Stimulated activated CD4-positive, alpha-beta T cell treated with anti-CD3 and anti-CD28 coated beads, Interleukin-1b, Interleukin-23, amount 100 ng/mL, for 48 hours (primary cell): ENCODE measurements around the gene RLN3.

Experiments
- DNase-seq: peaks from one replicate; pipeline ENCODE4 v3.0.0-alpha.2; 2020

The RLN3 gene

DNA sequence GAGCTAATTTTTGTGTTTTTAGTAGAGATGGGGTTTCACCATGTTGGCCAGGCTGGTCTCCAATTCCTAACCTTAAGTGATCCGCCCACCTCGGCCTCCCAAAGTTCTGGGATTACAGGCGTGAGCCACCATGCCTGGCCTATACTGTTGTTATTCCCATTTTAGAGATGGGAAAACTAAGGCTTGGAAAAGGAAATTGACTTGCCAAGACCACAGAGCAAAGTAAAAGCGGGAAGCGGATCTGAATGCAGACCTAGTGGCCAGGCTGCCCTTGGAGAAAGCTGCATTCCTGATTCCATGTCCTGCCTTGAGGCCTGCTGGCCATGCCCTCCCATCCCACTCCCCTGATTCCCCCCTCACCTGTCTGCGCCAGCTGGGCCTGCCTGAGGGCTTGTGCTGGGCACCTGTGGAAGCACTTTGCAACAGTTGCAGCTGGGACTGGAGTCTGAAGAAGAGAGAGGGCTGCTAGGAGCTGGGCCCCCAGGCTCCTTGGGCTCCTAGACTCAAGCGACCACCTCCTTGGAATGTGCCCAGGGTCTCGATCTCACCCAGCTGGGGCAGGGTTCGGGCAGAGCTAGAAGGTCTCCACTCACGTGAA lies 28.2 kb downstream of the RLN3 start:
- DNase-seq: no peak

DNA sequence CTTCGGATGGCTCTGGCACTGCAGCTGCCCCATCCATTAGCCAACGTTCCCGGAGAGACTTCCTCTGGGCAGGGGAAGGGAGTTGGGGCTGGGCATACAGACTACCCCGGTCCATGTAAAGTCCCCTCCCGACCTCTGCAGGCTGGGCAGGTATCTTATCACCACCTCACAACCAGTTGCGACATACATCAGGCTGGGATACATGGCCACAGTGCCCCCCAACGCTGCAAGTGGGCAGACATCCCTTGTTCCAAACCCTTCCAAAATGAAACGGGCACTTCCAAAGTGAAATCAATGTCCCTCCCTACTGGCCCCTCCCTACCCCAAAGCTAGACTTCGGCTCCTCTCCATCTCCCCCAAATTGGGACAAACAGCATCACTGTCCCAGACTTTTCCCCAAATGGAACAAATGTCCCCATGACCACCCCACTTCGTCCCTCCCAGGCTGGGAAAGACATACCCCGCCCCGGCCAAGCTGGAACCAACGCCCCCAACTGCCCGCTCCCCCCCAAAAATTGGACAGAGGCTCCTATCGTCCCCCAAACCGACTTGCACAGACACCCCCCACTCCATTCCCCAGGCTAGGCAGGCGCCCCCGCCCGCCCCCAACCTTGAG lies 28.9 kb downstream of the RLN3 start:
- no peak for DNase-seq

DNA sequence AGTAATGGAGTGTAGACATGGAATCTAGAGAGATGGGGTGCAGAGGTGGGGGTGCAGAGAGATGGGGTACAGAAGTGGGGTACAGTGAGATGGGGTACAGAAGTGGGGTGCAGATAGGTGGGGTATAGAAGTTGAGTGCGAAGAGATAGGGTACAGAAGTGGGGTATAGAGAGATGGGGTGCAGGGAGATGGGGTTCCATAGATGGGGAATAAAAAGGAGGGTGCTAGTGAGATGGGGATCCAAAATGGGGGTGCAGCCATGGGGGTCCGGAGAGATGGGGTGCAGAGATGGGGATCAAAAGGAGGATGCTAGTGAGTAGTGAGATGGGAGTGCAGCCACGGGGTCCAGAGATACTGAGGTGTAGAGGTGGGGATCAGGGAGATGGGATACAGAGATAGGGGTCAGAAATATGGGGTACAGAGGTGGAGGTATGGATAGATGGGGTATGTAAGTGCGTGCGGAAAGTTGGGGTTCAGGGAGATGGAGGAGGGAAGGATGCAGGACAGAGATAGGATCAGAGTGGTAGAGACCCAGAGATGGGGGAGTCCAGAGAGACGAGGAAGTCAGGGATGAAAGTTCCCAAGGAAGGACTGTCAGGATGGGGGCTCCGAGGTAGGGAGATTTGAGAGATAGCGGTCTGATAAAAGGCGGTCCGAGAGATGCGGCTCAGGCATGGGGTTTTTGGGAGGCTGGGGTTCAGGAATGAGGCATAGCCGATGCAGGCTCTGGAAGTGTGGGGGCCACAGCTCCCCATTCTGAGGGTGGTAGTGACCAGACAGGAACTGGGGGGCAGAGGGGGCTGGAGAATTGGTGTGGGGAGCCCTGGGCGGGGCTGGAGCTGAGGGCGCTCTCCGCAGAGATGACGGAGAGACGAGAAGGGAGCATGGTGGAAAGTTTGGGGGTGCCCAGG lies 30.5 kb downstream of the RLN3 start:
- no peak for DNase-seq

DNA sequence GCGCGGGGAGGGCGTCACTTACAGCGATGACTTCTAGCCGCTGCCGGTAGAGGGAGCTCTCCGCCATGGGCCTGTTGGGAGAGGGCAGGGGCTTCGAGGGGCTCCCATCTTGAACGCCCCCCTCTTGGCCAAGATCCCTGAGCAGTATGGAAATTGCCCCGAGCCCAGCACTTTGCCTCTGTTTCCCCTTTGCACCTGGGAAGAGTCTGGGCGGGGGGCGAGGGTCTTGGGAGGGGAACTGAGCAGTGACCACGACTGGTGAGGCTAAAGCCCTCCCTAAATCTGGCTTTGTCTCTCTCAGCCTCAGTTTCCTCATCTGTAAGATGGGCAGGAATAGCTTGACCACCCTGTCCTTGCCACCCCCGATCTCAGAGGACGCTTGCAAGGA lies 31.1 kb downstream of the RLN3 start:
- peak; percentile 48 for DNase-seq

DNA sequence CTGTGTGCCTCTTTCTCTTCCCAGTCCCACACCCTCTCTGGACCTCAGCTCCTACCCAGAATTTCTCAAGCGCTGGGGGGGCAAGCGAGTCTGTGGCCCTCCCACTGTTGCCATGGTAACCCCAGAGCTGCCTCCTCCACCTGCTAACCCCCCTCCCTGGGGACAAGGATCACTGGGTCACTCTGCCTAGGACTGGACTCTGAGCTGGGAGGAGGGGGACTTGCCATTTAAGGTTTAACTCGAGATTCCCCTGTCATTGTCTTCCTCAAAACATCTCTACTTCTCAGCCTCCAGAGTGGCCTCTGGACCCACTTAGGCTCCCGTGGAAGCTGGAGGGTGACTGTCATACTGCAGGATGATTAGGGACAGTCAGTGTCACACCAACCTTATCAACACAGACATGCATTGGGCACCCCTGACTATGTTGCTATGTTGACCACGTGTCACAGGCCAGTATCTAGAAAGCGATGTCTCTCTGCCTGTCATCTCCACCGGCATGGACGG lies 31.8 kb downstream of the RLN3 start:
- DNase-seq: no peak

- no peak for DNase-seq
These were observed 33.3 kb downstream of the RLN3 start for GRCh38 chr19:14061081-14061749.

- DNase-seq: no peak
These were observed 34.0 kb downstream of the RLN3 start, which contains the start of gene PALM3 for GRCh38 chr19:14061751-14062557. Gene PALM3 (minus strand): TSS chr19:14062076. CDS start chr19:14061980, 96 bp downstream.

GRCh38 chr19:14062558-14062855 lies 34.6 kb downstream of the RLN3 start:
- DNase-seq: no peak

DNA sequence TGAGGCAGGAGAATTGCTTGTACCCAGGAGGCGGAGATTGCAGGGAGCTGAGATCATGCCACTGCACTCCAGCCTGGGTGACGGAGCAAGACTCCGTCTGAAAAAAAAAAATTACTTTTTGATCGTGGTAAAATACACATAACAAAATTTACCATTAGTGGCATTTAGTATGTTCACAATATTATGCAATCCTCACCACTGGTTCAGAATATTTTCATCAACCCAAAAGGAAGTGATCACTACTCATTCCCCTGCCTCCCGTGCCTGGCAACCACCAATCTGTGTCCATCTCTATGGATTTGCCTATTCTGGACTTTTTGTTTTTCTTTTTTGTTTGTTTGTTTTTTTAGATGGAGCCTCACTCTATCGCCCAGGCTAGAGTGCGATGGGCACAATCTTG lies 35.2 kb downstream of the RLN3 start:
- DNase-seq: no peak

DNA sequence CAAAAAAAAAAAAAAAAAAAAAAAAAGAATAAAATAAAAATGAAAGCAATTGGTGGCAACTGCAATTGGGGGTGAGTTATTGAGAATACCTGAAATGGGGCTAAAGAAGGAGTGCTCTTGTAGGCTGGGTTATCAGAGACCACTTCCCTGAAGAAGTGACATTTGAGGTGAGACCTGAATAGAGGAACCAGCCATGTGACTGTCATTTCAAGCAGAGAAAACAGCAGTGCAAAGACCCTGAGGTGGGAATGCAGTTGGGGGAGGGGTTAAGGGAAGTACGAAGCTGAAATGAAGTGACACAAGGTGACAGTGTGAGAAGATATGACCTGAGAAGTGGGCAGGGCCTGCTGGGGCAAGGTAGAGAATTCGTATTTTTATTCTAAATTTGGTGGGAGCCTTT lies 38.2 kb downstream of the RLN3 start:
- DNase-seq: no peak

DNA sequence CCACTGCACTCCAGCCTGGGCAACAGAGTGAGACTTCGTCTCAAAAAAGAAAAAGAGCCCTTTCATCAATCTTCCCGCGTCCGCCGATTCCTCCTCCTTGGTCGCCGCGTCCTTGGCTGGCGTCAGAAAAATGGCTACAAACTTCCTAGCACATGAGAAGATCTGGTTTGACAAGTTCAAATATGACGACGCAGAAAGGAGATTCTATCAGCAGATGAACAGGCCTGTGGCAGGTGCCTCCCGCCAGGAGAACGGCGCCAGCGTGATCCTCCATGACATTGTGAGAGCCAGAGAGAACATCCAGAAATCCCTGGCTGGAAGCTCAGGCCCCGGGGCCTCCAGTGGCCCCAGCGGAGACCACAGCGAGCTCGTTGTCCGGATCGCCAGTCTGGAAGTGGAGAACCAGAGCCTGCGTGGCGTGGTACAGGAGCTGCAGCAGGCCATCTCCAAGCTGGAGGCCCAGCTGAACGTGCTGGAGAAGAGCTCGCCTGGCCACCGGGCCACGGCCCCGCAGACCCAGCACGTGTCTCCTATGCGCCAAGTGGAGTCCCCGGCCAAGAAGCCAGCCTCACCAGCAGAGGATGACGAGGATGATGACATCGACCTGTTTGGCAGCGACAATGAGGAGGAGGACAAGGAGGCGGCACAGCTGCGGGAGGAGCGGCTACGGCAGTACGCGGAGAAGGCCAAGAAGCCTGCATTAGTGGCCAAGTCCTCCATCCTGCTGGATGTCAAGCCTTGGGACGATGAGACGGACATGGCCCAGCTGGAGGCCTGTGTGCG lies 42.5 kb downstream of the RLN3 start:
- no peak for DNase-seq

- peak; percentile 33 for DNase-seq
These were observed 44.8 kb downstream of the RLN3 start, which contains the start of gene MISP3 for GRCh38 chr19:14072535-14073260. Gene MISP3 (plus strand): TSS chr19:14072786. CDS start chr19:14073310, 524 bp downstream.

DNA sequence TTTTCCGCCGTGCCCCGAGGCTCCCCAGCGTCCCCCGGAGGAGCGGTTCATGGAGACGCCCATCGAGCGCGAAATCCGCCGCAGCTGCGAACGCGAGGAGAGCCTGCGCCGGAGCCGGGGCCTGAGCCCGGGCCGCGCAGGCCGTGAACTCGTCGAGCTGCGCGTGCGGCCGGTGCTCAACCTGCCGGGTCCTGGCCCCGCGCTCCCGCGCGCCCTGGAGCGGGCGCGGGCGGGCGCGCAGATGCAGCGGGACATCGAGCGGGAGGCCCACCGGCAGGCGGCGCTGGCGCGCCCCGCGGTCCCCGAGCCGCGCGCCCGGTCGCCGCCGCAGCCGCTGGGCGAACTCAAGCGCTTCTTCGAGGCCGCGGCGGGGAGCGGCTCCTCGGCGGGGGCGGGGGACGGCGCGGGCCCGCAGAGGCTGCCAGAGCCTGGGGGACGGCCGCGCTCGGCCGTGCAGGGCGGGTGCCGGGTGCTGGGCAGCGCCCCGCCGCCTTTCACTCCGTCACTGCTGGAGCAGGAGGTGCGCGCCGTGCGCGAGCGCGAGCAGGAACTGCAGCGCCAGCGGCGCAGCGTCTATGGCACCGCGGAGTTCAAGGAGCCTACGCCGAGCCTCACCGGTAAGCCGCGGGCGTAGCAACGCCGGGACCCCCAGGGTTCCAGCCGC lies 45.4 kb downstream of the RLN3 start:
- peak; percentile 77 for DNase-seq

DNA sequence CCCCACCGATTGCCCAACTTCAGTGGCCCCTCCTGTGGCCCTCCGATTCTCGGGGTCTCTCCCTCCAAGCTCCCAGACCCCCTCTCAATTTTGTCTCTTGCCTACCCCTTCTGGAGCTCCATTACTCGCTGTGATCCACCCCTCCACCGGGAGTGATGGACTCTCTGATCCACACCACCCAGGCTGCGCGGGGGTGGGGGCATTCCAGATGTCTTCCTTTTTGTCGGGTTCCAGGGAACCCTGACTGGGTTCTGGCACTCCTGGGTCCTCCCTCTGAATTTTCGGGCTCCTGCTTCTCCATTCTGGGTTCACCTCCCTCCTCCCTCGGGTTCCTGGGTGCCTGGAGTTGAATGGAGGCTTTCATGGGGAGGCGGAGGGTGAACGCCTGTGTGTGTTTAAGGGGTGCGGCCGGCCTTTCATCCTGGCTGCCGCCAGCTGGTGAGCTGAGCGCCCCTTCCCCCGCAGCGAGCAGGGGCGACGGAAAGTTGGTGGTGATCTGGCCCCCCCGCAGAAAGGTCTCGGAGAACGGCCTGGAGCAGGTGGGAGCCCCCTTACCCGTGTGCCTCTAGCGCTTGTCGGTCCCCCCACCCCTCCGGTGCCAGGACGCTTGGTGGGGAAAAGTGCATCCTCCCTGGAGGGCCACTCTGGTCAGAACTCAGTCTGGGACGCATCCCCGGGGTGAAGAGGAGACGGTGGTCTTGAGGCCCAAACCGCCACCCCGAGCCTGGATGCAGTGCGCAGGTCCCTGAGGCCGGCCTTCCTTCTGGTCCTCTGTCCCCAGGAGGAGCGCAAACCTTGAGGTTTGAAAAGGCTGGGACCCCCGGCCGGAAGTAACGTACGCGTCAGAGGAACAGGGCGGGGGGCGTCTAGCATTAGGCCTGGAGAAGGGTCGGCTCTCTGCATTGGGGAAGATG lies 46.2 kb downstream of the RLN3 start:
- DNase-seq: no peak

DNA sequence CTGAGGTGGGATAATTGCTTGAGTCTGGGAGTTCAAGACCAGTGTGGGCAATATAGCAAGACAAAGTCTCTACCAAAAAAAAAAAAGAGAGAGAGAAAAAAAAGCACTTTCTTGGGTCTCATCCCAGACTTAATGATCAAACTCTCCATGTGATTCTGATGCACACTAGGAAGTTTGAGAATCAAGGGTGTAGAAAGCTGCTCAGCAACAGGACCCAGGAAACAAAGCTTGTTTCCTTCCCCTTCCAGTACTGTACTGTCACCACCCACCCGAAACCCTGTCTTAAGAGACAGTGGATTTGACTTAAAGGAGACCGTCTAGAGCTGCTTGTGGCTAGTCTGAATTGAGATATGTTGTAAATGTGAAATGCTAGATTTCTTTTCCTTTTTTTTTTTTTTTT lies 50.5 kb downstream of the RLN3 start:
- DNase-seq: no peak
